ENCODE data around the gene THAP5.
A peak's percentile ranks its signal among the peaks of the same experiment; 100 is the strongest.

Gene THAP5

GRCh38 chr7:108569381-108570145 is at the start of gene THAP5, which contains the start of gene DNAJB9:
THAP5 (minus strand) TSS chr7:108569706; CDS start chr7:108569569, 137 bp downstream.
DNAJB9 (plus strand) TSS chr7:108569874; CDS start chr7:108571727, 1,853 bp downstream.
- DNase-seq (ENCODE audit: low read depth) = peak; percentile 99

GRCh38 chr7:108618056-108618455 is 48.5 kb upstream of the THAP5 start:
- no peak for DNase-seq (ENCODE audit: low read depth)

- no peak for DNase-seq (ENCODE audit: low read depth)
Observed at GRCh38 chr7:108614896-108615295, 45.4 kb upstream of the THAP5 start.

- DNase-seq (ENCODE audit: low read depth) = no peak
Observed at GRCh38 chr7:108613949-108614381, 44.5 kb upstream of the THAP5 start.

- no peak for DNase-seq (ENCODE audit: low read depth)
Observed at GRCh38 chr7:108613147-108613948, 43.8 kb upstream of the THAP5 start.

- DNase-seq (ENCODE audit: low read depth) = no peak
Observed at GRCh38 chr7:108611268-108611667, 41.8 kb upstream of the THAP5 start.

- DNase-seq (ENCODE audit: low read depth) = no peak
Observed at GRCh38 chr7:108609643-108610042, 40.1 kb upstream of the THAP5 start.

- DNase-seq (ENCODE audit: low read depth) = no peak
Observed at GRCh38 chr7:108605559-108606201, 36.2 kb upstream of the THAP5 start.

GRCh38 chr7:108604307-108605077 is 35.0 kb upstream of the THAP5 start:
- DNase-seq (ENCODE audit: low read depth) = no peak

- no peak for DNase-seq (ENCODE audit: low read depth)
Observed at GRCh38 chr7:108603656-108604306, 34.3 kb upstream of the THAP5 start.

GRCh38 chr7:108600399-108600798 is 30.9 kb upstream of the THAP5 start:
- DNase-seq (ENCODE audit: low read depth) = no peak

- no peak for DNase-seq (ENCODE audit: low read depth)
Observed at GRCh38 chr7:108598914-108599580, 29.5 kb upstream of the THAP5 start.

GRCh38 chr7:108598153-108598552 is 28.6 kb upstream of the THAP5 start:
- no peak for DNase-seq (ENCODE audit: low read depth)

- no peak for DNase-seq (ENCODE audit: low read depth)
Observed at GRCh38 chr7:108596560-108596959, 27.1 kb upstream of the THAP5 start.

- no peak for DNase-seq (ENCODE audit: low read depth)
Observed at GRCh38 chr7:108592646-108593201, 23.2 kb upstream of the THAP5 start.

GRCh38 chr7:108590606-108591005 is 21.1 kb upstream of the THAP5 start:
- DNase-seq (ENCODE audit: low read depth) = no peak

- no peak for DNase-seq (ENCODE audit: low read depth)
Observed at GRCh38 chr7:108589874-108590273, 20.4 kb upstream of the THAP5 start.

GRCh38 chr7:108589199-108589598 is 19.7 kb upstream of the THAP5 start:
- DNase-seq (ENCODE audit: low read depth) = no peak

GRCh38 chr7:108586274-108586710 is 16.8 kb upstream of the THAP5 start:
- DNase-seq (ENCODE audit: low read depth) = no peak

- DNase-seq (ENCODE audit: low read depth) = no peak
Observed at GRCh38 chr7:108585843-108586242, 16.3 kb upstream of the THAP5 start.
